Peyer's patch (tissue), 4 donors: ENCODE data around the gene PEX19.

Experiments used
- CTCF ChIP-seq, 6 experiments: fragments of 450-650 bp in 4 of 6; fragments of 200-600 bp in 2 of 6; sonication (generic) in 1 of 6; IDR thresholded peaks; one replicate each; pipeline ENCODE4 v1.5.1; 2017 to 2019; ENCODE audit warnings: antibody characterized with exemption in 6 of 6, mild to moderate bottlenecking in 3 of 6, moderate library complexity in 1 of 6
- POLR2A ChIP-seq, 2 donors: fragments of 450-650 bp; IDR thresholded peaks; one replicate each; pipeline ENCODE4 v1.5.1; 2017; ENCODE audit warnings: antibody characterized with exemption in 2 of 2, mild to moderate bottlenecking in 2 of 2, moderate library complexity in 2 of 2

- TF ChIP-seq CTCF (IDR thresholded peaks at IDR 0.05) (no peak), POLR2A (IDR thresholded peaks at IDR 0.05) (no peak)
Measured at GRCh38 chr1:160332516-160332915, 47.6 kb upstream of the PEX19 start.
